Heart right ventricle (tissue), 16 donors: ENCODE results near the gene HOXA3. TPM values are rescaled to one million over a fixed set of nuclear protein-coding genes. Genes with fewer than 3 reads are reported as not detected.
A peak's percentile ranks its signal among the peaks of the same experiment; 100 is the strongest.

Source experiments
- ATAC-seq, 8 donors: fragments of 200-7000 bp; cut with Tn5 transposase; one replicate each; pipeline ENCODE4 v1.9.1; 2020; ENCODE audit warnings: mild to moderate bottlenecking in 8 of 8, moderate library complexity in 8 of 8, moderate number of reproducible peaks in 1 of 8
- DNase-seq, 2 donors: peaks; one replicate each; pipeline ENCODE4 v3.0.0-alpha.2; 2020
- H3K27ac ChIP-seq, 10 donors: fragments of 200-600 bp; sonication (generic) in 2 of 10; one replicate each; pipeline versions ENCODE4 v1.5.0 to v1.8.0; 2020 to 2022; ENCODE audit warnings: mild to moderate bottlenecking in 3 of 10
- H3K27me3 ChIP-seq, 7 donors: fragments of 200-600 bp; one replicate each; pipeline ENCODE4 v1.8.0; 2021 to 2022; ENCODE audit warnings: mild to moderate bottlenecking in 2 of 7
- H3K36me3 ChIP-seq, 9 donors: fragments of 200-600 bp; sonication (generic) in 1 of 9; one replicate each; pipeline versions ENCODE4 v1.5.0 to v1.8.0; 2020 to 2022; ENCODE audit warnings: mild to moderate bottlenecking in 2 of 9
- H3K4me1 ChIP-seq, 9 donors: fragments of 200-600 bp; sonication (generic) in 1 of 9; one replicate each; pipeline versions ENCODE4 v1.5.0 to v1.8.0; 2020 to 2022; ENCODE audit warnings: mild to moderate bottlenecking in 4 of 9
- H3K4me3 ChIP-seq, 10 donors: fragments of 200-600 bp; sonication (generic) in 2 of 10; one replicate each; pipeline versions ENCODE4 v1.5.0 to v1.8.0; 2020 to 2022; ENCODE audit warnings: mild to moderate bottlenecking in 7 of 10, moderate library complexity in 2 of 10
- H3K9me3 ChIP-seq, 11 donors: fragments of 200-600 bp in 10 of 11; sonication (generic) in 2 of 11; one replicate each; pipeline versions ENCODE4 v1.5.0 to v1.8.0; 2013 to 2022; ENCODE audit warnings: mild to moderate bottlenecking in 2 of 11, control low read depth in 1 of 11, moderate library complexity in 1 of 11
- CTCF ChIP-seq, 9 donors: fragments of 200-600 bp; sonication (generic) in 2 of 9; IDR thresholded peaks; one replicate each; pipeline versions ENCODE4 v1.5.0 to v1.8.0; 2021 to 2022; ENCODE audit warnings: antibody characterized with exemption in 9 of 9, mild to moderate bottlenecking in 5 of 9, moderate library complexity in 1 of 9
- whole genome bisulfite sequencing, 2 donors: extraction: QIAGEN DNeasy Blood & Tissue Kit; methylation state at CpG; one replicate each; pipeline ENCODE4 v1.1.7; 2013; ENCODE audit warnings: inconsistent platforms in 1 of 2; 5-methylcytosine and 5-hydroxymethylcytosine counted together
- intact Hi-C, 10 donors: fragments of 100-400 bp; cut with DNase I; formaldehyde crosslinking; loops; one replicate each; pipeline versions ENCODE4 v1.11.1 to v1.14.2; 2022
- polyA plus RNA-seq, 2 donors: library from polyadenylated mRNA; stranded (reverse); fragments of 200-250 nt; gene quantifications; one replicate each; pipeline ENCODE4 v1.2.3, GENCODE V29; 2013
- total RNA-seq, 10 donors: library from RNA; stranded (reverse); fragmentation: NEBNext Ultra II Directional in 3 of 10; extraction: Animal tissue kit (Norgen Biotek cat#: 25700) in 3 of 10; gene quantifications; one replicate each; pipeline versions ENCODE4 v1.2.1 to v1.2.4, GENCODE V29; 2021 to 2023
- donor health status: Arrhythmogenic right ventricular cardiomyopathy.
- donor health status: ischemic (EF 13 %, LVEDD 7.1; RV severe dilation, severe dysfunction).
- donor health status: healthy with polysubstance abuse.
- donor health status: DM: no; HTN: yes; CAD: no.
- donor health status: DM: no; HTN: no; CAD: no.
- donor health status: ischemic (EF 25% LVEDD 6.9; RV normal size, moderate dysfunction).
- donor health status: ischemic (EF 25% LVEDD 5.7; RV mildly dilated, moderate dysfunction).
- donor health status: healthy.
- donor health status: DM: yes; HTN: yes; CAD: no.
- donor health status: Ischemic cardiomyopathy.
- donor health status: ischemic (EF 35%, LVEDD 5.7; RV mildly dilated, moderate dysfunction).
- donor health status: nonischemic (EF 11% LVEDD 7.7; RV severe dilation, severe dysfunction).
- donor health status: DM: yes; HTN: yes; CAD: no.
- donor health status: PGD.
- donor health status: ischemic (EF 29% LVEDD 5.4; RV normal size, mild dysfunction).
- donor health status: nonischemic (EF 23%, LVEDD 6.1; RV moderate dilation, normal function).

The HOXA3 gene
- total and polyA plus RNA-seq, 12 donors: 0.11 to 1.5 (median 0.24) TPM; not detected in 2

GRCh38 chr7:27128776-27129728 lies 23.3 kb downstream of the HOXA3 start:
- WGBS, 2 donors: 22 to 23% methylated on average over 28 of the region's 28 CpGs
- no peaks in the 10 kb centered on the region for H3K9me3 ChIP-seq
- peak overlapping the region in 4 of 10 donors; percentile 39 to 58 (median 51) for H3K4me3 ChIP-seq
- peak overlapping the region in 1 of 10 donors; percentile 88 for H3K27ac ChIP-seq
- H3K36me3 ChIP-seq: no peaks in the 10 kb centered on the region
- intact Hi-C loops: no loop called here
- ATAC-seq (no peak), DNase-seq (no peak)
- H3K4me1 ChIP-seq: peaks cover 0 to 11% (median 0%) of the 10 kb centered on the region in 9 donors
- no peak for TF ChIP-seq CTCF (IDR thresholded peaks at IDR 0.05)
- peaks cover 42 to 100% (median 99%) of the 10 kb centered on the region in 7 donors for H3K27me3 ChIP-seq

GRCh38 chr7:27128034-27128433 lies 24.3 kb downstream of the HOXA3 start:
- DNase-seq (no peak), ATAC-seq (no peak)
- WGBS, 2 donors: 24% methylated on average over 2 of the region's 2 CpGs
- Histone ChIP-seq H3K4me1 (peaks cover 0 to 11% (median 0%) of the 10 kb centered on the region in 9 donors), H3K36me3 (no peaks in the 10 kb centered on the region), H3K27me3 (peaks cover 51 to 100% (median 99%) of the 10 kb centered on the region in 7 donors), H3K9me3 (no peaks in the 10 kb centered on the region), H3K27ac (no peak overlapping the region), H3K4me3 (no peak overlapping the region)
- intact Hi-C loops: no loop called here
- TF ChIP-seq CTCF (IDR thresholded peaks at IDR 0.05): no peak

- intact Hi-C loops: no loop called here
- H3K27me3 ChIP-seq: peaks cover 42 to 100% (median 99%) of the 10 kb centered on the region in 7 donors
- H3K27ac ChIP-seq: no peak overlapping the region
- H3K9me3 ChIP-seq: no peaks in the 10 kb centered on the region
- ATAC-seq (no peak), DNase-seq (no peak)
- H3K36me3 ChIP-seq: no peaks in the 10 kb centered on the region
- WGBS, 2 donors: 13 to 29% methylated on average over 3 of the region's 3 CpGs
- no peak overlapping the region for H3K4me3 ChIP-seq
- TF ChIP-seq CTCF (IDR thresholded peaks at IDR 0.05): no peak
- peaks cover 0 to 11% (median 0%) of the 10 kb centered on the region in 9 donors for H3K4me1 ChIP-seq
These were observed 25.6 kb downstream of the HOXA3 start for GRCh38 chr7:27126596-27127327.

- H3K27me3 ChIP-seq: peaks cover 35 to 99% (median 97%) of the 10 kb centered on the region in 7 donors
These were observed 26.4 kb downstream of the HOXA3 start for GRCh38 chr7:27125986-27126394.

More at GRCh38 chr7:27125986-27126394, 26.4 kb downstream of the HOXA3 start:
- no peak for DNase-seq
- ATAC-seq: no peak
- intact Hi-C loops: no loop called here
- no peak overlapping the region for H3K4me3 ChIP-seq
- H3K9me3 ChIP-seq: no peaks in the 10 kb centered on the region
- peaks cover 0 to 10% (median 0%) of the 10 kb centered on the region in 9 donors for H3K4me1 ChIP-seq
- WGBS, 2 donors: 20 to 24% methylated on average over 5 of the region's 5 CpGs
- no peak for TF ChIP-seq CTCF (IDR thresholded peaks at IDR 0.05)
- H3K36me3 ChIP-seq: no peaks in the 10 kb centered on the region
- no peak overlapping the region for H3K27ac ChIP-seq
